Astrocyte (in vitro differentiated cells and primary cell): Measurements from ENCODE around the gene FBXO3. TPM values are rescaled to one million over a fixed set of nuclear protein-coding genes. Genes with fewer than 3 reads are reported as not detected.

Experiments used
- DNase-seq: peaks from one replicate; pipeline ENCODE4 v3.0.0-alpha.2; 2010; ENCODE audit warnings: low read depth
- FAIRE-seq: peaks from 2 replicates; lab custom pipeline; 2011; peaks lifted over from hg19 to GRCh38; lab: Jason Lieb, UNC
- H2AFZ ChIP-seq: 2 replicates; pipeline ENCODE4 v1.6.0; 2012; ENCODE audit warnings: low read depth, low read length, inconsistent platforms
- H3K27ac ChIP-seq: 2 replicates; pipeline ENCODE4 v1.5.1; 2011; ENCODE audit warnings: low read depth, low read length, inconsistent platforms
- H3K27me3 ChIP-seq: 2 replicates; pipeline ENCODE4 v1.6.0; 2011; ENCODE audit warnings: low read length, inconsistent platforms; ENCODE audit not compliant: insufficient read depth
- H3K36me3 ChIP-seq: 2 replicates; pipeline ENCODE4 v1.5.1; 2011; ENCODE audit warnings: low read length, inconsistent platforms; ENCODE audit not compliant: insufficient read depth
- H3K4me1 ChIP-seq: 2 replicates; pipeline ENCODE4 v1.5.1; 2011; ENCODE audit warnings: low read length, inconsistent platforms; ENCODE audit not compliant: insufficient read depth
- H3K4me2 ChIP-seq: 2 replicates; pipeline ENCODE4 v1.6.0; 2012; ENCODE audit warnings: low read length, inconsistent platforms
- H3K4me3 ChIP-seq: 2 replicates; pipeline ENCODE4 v1.5.1; 2011; ENCODE audit warnings: low read depth, mild to moderate bottlenecking, low read length, inconsistent platforms; ENCODE audit not compliant: insufficient read depth
- H3K79me2 ChIP-seq: 2 replicates; pipeline ENCODE4 v1.6.0; 2012; ENCODE audit warnings: mild to moderate bottlenecking, low read length, inconsistent platforms; ENCODE audit not compliant: insufficient read depth
- H3K9ac ChIP-seq: 2 replicates; pipeline ENCODE4 v1.6.0; 2012; ENCODE audit warnings: mild to moderate bottlenecking, low read length, inconsistent platforms
- H3K9me3 ChIP-seq: 2 replicates; pipeline ENCODE4 v1.5.1; 2012; ENCODE audit warnings: low read depth, mild to moderate bottlenecking, low read length, inconsistent platforms; ENCODE audit not compliant: insufficient read depth
- H4K20me1 ChIP-seq: 2 replicates; pipeline ENCODE4 v1.6.0; 2012; ENCODE audit warnings: low read length, inconsistent platforms; ENCODE audit not compliant: insufficient read depth
- H3K27ac Mint-ChIP-seq: one replicate; pipeline ENCODE4 v1.8.0; 2021; ENCODE audit warnings: mild to moderate bottlenecking, mixed read lengths; ENCODE audit not compliant: unreplicated experiment
- H3K27me3 Mint-ChIP-seq: one replicate; pipeline ENCODE4 v1.8.0; 2021; ENCODE audit warnings: low read depth, mixed read lengths; ENCODE audit not compliant: unreplicated experiment
- H3K36me3 Mint-ChIP-seq: one replicate; pipeline ENCODE4 v1.8.0; 2021; ENCODE audit warnings: low read depth, mixed read lengths; ENCODE audit not compliant: unreplicated experiment
- H3K4me1 Mint-ChIP-seq: one replicate; pipeline ENCODE4 v1.8.0; 2021; ENCODE audit warnings: low read depth, mixed read lengths; ENCODE audit not compliant: unreplicated experiment
- H3K4me3 Mint-ChIP-seq: one replicate; pipeline ENCODE4 v1.8.0; 2021; ENCODE audit warnings: mild to moderate bottlenecking, moderate library complexity, mixed read lengths; ENCODE audit not compliant: unreplicated experiment
- H3K9me3 Mint-ChIP-seq: one replicate; pipeline ENCODE4 v1.8.0; 2021; ENCODE audit warnings: mild to moderate bottlenecking, mixed read lengths; ENCODE audit not compliant: unreplicated experiment
- EZH2 ChIP-seq: IDR thresholded peaks from 2 replicates; pipeline ENCODE4 v1.6.1; 2012; ENCODE audit warnings: mild to moderate bottlenecking, low read length, inconsistent platforms; ENCODE audit not compliant: insufficient read depth
- total RNA-seq: library from RNA; stranded (reverse); gene quantifications from 2 replicates; pipeline ENCODE4 v1.2.1, GENCODE V29; 2021
- TF ChIP-seq, protein P1 (sequence below): IDR thresholded peaks from 2 replicates; pipeline ENCODE4 v1.5.1; 2011; ENCODE audit warnings: low read depth, mild to moderate bottlenecking, inconsistent platforms, low read length, moderate library complexity; ENCODE audit not compliant: insufficient read depth

Gene FBXO3
- total RNA-seq, 1 donor from 2014 or later = 23.5 TPM

DNA sequence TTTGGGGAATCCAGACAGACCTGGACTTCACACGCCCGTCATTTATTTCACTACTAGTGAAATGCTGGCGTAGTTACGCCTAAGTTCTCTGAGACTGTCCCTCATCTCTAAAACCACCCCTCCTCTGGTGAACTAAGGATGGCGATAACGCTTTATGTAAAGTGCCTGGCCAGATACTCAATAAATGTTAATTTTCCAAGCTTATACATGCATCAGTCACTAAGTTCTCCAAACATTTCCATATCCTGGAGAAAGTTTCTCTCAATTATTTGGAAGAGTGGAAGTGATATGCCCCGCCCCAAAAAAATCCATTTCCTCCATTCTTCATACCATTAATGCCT lies 1.1 kb upstream of the FBXO3 start:
- FAIRE-seq (no peak), DNase-seq (no peak)
- Mint-ChIP-seq H3K4me3 (peak overlapping the region; percentile 96), H3K36me3 (no peaks in the 10 kb centered on the region), H3K4me1 (peaks cover 19% of the 10 kb centered on the region), H3K9me3 (no peaks in the 10 kb centered on the region), H3K27ac (no peak overlapping the region), H3K27me3 (no peaks in the 10 kb centered on the region)
- Histone ChIP-seq H2AFZ (no peak overlapping the region), H3K4me3 (no peak overlapping the region), H4K20me1 (peaks cover 23% of the 10 kb centered on the region), H3K36me3 (no peaks in the 10 kb centered on the region), H3K79me2 (peaks cover 31% of the 10 kb centered on the region), H3K4me2 (peak overlapping the region; percentile 100), H3K27me3 (no peaks in the 10 kb centered on the region), H3K9ac (no peak overlapping the region), H3K9me3 (no peaks in the 10 kb centered on the region), H3K4me1 (peaks cover 40% of the 10 kb centered on the region), H3K27ac (no peak overlapping the region)
- TF ChIP-seq EZH2 = no peak
- TF ChIP-seq, protein P1, sequence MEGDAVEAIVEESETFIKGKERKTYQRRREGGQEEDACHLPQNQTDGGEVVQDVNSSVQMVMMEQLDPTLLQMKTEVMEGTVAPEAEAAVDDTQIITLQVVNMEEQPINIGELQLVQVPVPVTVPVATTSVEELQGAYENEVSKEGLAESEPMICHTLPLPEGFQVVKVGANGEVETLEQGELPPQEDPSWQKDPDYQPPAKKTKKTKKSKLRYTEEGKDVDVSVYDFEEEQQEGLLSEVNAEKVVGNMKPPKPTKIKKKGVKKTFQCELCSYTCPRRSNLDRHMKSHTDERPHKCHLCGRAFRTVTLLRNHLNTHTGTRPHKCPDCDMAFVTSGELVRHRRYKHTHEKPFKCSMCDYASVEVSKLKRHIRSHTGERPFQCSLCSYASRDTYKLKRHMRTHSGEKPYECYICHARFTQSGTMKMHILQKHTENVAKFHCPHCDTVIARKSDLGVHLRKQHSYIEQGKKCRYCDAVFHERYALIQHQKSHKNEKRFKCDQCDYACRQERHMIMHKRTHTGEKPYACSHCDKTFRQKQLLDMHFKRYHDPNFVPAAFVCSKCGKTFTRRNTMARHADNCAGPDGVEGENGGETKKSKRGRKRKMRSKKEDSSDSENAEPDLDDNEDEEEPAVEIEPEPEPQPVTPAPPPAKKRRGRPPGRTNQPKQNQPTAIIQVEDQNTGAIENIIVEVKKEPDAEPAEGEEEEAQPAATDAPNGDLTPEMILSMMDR = no peak

DNA sequence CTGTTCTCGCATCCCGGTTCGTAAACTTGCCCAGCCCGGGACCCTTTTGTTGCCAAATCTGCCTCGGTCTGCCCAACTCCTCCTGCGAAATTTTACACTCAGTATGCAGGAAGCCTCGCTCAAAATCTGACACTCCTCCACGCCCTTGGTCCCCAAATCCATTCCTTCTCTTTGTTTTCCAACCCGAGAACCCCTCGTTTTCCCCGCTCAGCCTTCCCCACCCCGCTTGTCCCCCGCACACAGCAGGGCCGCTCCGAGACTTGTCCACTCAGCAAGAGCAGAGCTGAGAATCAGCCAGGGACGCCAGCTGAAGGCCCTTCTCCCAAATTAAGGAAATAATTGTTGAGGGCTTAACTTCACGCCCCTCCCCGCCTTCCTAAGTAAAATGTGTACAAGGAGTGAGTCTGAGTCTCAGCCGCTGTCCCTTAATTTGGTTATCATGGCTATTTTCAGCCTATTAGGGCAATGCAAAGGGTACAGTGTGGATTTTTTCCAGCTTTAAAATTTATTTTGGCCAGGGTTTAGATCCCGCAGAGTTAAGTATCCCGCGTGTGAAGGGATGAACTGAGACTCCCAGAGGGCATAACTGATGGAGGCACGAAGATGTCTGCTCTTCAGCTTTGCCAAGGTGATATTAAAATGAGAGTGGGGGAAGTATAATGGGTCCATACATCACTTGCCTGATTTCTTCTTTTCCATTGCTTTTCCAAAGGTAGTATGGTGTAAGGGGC lies 581 bp upstream of the FBXO3 start:
- H3K4me1 ChIP-seq = peaks cover 35% of the 10 kb centered on the region
- H3K4me3 Mint-ChIP-seq = peak overlapping the region; percentile 96
- no peaks in the 10 kb centered on the region for H3K27me3 ChIP-seq
- TF ChIP-seq, protein P1 = no peak
- TF ChIP-seq EZH2 = no peak
- H3K36me3 Mint-ChIP-seq = no peaks in the 10 kb centered on the region
- H3K9ac ChIP-seq = peak overlapping the region; percentile 90
- FAIRE-seq = no peak
- H3K4me1 Mint-ChIP-seq = peaks cover 13% of the 10 kb centered on the region
- H3K4me3 ChIP-seq = peak overlapping the region; percentile 85
- peaks cover 29% of the 10 kb centered on the region for H4K20me1 ChIP-seq
- H3K27ac ChIP-seq = peak overlapping the region; percentile 65
- peaks cover 31% of the 10 kb centered on the region for H3K79me2 ChIP-seq
- H3K9me3 Mint-ChIP-seq = no peaks in the 10 kb centered on the region
- H3K27me3 Mint-ChIP-seq = no peaks in the 10 kb centered on the region
- peak overlapping the region; percentile 100 for H3K4me2 ChIP-seq
- H2AFZ ChIP-seq = peak overlapping the region; percentile 96
- H3K36me3 ChIP-seq = no peaks in the 10 kb centered on the region
- peak overlapping the region; percentile 71 for H3K27ac Mint-ChIP-seq
- no peak for DNase-seq
- no peaks in the 10 kb centered on the region for H3K9me3 ChIP-seq

DNA sequence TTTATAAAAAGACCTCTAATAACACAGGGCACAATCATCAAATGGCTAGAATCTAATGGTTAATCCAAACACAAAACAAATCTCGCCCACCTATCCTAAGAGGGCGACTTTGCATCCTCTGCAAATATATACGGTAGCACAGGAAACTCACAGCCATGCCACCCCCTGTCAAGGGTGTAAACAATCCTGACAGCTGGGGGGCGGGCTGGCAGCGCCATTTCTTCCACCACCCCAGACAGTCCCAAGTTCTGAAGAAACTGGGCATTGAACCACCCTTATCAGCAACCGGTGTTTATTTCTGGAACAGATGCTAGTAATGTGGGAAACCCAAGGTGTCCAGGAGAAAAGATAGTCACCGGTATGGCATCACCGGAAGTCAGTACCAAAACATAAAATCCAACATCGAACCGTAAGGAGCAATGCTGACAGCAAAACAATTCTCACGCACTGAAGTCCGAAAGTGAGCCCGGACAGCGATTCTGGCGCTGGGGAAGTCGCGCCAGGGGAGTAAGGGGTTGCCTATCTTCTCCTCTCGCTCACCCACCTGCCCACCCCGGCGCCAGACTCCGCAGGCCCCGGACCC lies 825 bp downstream of the FBXO3 start:
- no peak for FAIRE-seq
- peak overlapping the region; percentile 91 for H3K9ac ChIP-seq
- peaks cover 2% of the 10 kb centered on the region for H3K36me3 ChIP-seq
- Mint-ChIP-seq H3K27me3 (no peaks in the 10 kb centered on the region), H3K4me3 (peak overlapping the region; percentile 96), H3K9me3 (no peaks in the 10 kb centered on the region), H3K36me3 (no peaks in the 10 kb centered on the region), H3K4me1 (peaks cover 10% of the 10 kb centered on the region), H3K27ac (peak overlapping the region; percentile 2)
- no peak for TF ChIP-seq EZH2
- TF ChIP-seq, protein P1 = no peak
- DNase-seq = no peak
- H3K4me3 ChIP-seq = peak overlapping the region; percentile 85
- H3K27me3 ChIP-seq = no peaks in the 10 kb centered on the region
- peaks cover 21% of the 10 kb centered on the region for H3K4me1 ChIP-seq
- H4K20me1 ChIP-seq = peaks cover 29% of the 10 kb centered on the region
- peak overlapping the region; percentile 100 for H3K4me2 ChIP-seq
- H2AFZ ChIP-seq = peak overlapping the region; percentile 82
- peak overlapping the region; percentile 76 for H3K27ac ChIP-seq
- no peaks in the 10 kb centered on the region for H3K9me3 ChIP-seq
- peaks cover 31% of the 10 kb centered on the region for H3K79me2 ChIP-seq
